GM19438 (cell line): ENCODE results near the gene NACC1.
"Not testable (repeated sequence)": the region's sequence is repeated elsewhere in the genome, so short reads cannot be mapped to it uniquely, and the experiment has no call there.

Source experiments
- ATAC-seq: cut with Tn5 transposase; IDR thresholded peaks from one replicate; pipeline ENCODE4 v1.9.1; 2021; ENCODE audit warnings: low read depth; ENCODE audit not compliant: unreplicated experiment

The NACC1 gene

DNA sequence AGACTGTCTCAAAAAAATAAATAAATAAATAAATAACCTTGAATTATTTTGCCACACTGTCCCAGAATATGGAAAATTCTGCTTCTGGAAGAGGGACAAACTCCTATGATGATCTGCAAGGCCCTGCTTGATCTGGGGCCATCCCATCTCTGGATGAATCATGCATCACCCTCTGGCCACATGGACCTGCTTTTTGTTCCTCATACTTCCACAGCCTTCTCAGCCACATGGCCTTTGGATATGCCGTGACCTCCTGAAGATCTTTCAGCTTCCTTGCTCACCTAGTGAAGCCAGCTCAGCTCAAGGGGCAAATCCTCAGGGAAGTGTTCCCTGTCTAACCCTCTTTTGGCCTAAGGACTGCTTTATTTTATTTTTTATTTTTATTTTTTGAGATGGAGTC, 42.5 kb downstream of the NACC1 start:
- ATAC-seq, result no peak

DNA sequence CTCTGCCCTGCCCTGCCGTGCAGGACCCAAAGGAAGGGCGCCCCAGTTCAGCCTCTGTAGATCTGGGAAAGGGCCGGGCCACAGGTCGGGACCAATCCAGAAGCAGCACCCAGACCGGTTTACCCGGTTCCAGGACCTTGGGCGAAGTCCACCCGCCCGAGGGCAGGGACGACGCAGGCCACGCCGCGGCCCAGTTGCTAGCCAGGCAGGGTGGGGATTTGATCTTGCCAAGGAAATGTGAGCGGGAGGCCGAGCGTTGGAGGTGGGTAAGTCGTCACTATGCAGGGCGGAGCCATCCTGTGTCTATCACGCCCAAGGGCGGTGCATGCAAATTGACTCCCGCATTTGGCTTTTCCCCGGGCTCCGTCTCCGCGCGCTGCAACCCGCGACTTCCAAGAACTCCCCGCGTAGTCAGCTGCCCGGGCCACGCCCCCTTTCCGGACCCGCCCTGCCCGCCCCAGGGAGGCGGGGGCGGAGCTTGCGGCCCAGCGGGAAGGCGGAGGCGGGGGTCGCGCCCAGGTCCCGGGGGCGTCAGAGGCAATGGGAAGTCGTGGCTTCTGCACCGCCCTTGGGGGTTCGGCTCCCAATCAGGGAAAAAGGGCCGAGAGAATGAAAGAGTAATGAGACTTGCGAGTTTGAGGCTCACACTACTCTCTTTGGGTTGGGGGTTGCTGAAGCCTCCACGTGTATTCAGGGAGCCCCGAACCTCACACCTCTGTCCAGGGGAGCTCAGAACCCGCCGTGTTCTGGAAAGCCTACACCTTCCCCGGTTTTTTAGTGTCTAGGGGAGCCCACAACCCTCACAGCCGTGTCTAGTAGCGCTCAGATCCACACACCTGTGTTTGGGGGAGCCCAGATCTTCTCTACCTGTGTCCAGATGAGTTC, 44.9 kb downstream of the NACC1 start:
- ATAC-seq, result peak; percentile 39

DNA sequence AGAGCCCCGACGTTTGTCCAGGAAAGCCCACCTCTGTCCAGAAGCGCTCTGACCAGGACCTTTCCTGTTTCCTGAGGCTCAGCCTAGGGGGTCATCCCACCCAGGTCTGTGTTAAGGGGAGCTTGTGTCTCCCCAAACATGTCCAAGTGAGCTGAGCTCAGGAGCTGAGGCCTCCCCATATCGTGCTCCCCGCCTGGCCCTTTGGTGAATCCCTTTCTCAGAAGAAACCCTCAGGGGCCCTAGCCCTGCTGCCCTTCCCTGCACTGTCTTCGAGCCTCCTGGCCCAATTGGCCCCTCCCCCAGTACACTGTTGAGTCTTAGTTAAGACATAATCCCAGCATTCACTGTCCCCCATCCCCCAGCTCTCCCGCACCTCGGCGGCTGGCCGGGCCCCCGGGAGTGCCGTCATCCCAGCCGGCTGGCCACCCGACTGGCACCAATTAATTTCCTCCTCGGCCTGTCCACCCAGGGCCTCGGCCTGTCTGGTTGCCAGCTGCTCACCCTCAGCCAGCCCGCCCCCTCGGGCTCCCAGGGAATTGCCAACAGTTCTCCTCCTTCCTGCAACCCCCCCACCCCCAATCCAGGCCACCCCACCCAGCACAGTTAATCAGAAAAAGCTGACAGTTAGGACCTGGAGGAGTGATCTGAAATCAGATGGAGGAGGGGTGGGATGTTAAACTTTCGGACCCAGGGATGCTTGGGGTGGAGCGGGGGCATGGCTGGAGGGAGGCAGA, 45.7 kb downstream of the NACC1 start:
- ATAC-seq, result no peak

DNA sequence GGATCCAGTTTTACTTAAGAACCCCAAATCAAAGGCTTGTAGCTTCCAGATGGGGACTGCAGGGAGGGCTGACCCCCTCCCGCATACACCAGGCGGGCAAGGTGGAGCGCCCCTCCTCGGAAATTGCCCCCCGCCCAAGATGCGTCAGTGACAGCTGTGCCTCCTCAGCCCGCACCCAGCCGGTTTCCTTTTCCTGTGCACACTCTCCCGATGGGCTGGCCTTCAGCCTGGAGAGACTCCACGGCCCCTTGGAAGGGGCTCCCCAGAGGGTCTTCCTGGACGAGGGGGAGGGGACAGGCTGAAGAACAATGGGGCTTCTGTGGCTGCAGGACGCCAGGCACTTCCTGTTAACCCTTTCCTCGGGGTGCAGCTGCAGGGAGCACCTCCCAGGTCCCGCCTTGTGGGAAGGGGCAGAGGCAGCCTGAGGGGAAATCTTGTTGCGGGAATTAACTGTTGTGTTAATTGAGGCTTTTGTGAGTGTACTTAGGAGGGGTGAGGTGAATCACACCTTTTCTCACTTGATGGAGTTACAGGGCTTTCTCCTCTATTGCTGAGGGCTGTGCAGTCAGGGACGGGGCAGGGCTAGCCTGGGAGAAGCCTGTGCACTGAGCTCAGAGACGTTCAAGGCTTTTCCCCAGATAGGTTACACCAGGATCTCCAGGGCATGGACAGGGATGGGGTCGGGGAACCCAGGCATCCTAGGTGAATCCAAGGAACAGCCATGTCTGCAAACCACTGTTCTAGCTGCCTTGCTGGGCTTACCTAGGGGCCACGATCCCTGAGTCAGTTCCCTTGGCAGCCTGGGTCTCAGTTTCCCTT, 46.5 kb downstream of the NACC1 start:
- ATAC-seq, result no peak

DNA sequence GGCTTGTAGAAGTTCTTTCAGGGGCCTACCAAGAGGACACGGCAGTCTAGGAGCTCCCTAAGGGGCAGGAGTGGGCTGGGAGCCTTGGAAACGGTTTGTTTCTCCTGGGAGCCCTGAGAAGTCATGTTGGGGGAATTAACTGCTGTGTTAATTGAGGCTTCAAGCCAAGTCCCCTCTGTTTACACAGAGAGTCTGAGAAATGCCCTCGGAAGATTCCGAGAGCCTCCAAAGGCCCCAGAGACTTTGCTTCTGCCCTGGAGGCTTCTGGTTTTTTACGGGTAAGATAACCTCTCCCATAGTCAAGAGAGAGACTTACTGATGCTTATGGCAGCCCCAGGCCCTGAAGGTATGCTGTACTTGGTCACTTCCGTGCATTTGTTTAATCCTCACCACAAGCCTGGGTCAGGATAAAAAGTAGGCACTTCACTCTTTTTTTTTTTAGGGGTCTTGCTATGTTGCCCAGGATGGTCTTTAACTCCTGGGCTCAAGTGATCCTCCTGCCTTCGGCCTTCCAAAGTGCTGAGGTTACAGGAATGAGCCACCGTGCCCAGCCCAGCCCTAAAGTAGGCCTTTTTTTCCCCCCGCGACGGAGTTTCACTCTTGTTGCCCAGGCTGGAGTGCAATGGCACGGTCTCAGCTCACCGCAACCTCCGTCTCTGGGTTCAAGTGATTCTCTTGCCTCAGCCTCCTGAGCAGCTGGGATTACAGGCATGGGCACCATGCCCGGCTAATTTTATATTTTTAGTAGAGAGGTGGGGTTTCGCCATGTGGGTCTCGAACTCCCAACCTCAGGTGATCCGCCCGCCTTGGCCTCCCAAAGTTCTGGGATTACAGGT, 47.3 kb downstream of the NACC1 start:
- ATAC-seq, result no peak

DNA sequence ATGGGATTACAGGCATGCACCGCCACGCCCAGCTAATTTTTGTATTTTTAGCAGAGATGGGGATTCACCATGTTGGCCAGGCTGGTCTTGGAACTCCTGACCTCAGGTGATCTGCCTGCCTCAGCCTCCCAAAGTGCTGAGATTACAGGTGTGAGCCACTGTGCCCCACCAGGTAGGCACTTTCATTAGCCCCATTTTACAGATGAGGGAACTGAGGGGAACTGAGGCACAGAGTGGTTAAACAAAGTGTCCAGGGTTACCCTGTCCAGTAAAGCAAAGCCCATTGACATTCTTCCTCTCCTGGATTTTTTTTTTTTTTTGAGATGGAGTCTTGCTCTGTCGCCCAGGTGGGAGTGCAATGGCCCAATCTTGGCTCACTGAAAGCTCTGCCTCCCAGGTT, 48.1 kb downstream of the NACC1 start:
- ATAC-seq, result not testable (repeated sequence)

DNA sequence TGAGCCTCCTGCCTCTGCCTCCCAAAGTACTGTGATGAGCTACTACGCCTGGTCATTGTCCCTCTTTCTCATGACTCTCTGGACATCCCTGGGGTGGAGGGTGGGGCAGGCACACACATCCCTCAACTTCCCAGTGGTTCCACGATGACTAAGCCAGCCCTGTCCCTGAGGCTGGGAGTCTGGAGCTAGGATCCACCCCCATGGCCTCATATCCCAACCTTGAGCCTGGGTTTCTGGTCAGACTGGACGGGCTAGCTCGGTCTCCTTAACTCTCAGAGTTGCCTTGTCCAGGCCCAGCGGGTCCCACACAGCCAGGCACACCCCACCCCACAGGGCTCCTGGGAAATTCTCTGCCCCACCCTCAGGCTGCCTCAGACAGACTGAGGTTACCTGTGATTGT, 51.7 kb downstream of the NACC1 start:
- no peak for ATAC-seq

DNA sequence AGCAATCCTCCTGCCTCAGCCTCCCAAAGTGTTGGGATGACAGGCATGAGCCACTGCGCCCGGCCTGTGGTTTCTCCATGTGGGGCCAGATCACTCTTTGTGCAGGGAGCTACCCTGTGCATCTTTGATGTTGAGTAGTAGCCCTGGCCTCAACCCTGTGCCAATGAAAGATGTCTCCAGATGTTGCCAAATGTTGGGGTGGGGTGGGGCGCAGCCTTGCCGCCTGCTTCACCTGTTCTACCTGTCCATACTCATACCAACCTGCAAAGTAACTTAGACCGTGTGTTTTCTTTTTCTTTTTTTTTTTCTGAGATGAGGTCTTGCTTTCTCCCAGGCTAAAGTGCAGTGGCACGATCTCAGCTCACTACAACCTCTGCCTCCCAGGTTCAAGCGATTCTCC, 53.1 kb downstream of the NACC1 start:
- ATAC-seq, result no peak

DNA sequence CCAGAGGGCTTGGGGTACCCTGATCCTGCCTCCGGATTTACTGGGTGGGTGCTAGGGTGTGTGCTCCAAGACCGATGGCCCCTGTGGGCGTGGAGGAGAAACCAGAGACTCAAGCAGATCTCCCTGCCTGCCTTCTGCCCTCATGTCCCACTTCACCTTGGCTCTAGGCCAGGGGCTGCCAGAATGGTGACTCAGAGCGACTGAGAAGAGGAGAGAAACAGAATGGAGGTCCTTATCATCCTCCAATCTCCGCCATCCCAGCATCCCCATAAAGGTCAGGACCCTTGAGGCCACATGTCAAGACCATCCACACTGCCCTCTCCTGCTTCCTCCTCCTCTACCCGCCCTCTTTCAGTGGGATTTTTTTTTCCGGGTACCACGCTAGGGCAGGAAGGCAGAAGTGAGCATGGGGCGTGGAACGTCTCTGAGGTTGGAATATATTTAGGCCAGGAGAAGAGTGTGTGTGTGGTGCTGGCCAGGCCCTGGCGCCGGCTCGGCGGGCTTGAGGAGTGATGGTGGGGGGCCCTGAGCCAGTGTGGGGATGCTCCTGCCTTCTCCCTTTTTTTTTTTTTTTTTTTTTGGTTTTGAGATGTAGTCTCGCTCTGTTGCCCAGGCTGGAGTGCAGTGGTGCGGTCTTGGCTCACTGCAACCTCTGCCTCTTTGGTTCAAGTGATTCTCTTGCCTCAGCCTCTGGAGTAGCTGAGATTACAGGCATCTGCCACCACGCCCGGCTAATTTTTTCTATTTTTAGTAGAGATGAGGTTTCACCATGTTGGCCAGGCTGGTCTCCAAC, 54.5 kb downstream of the NACC1 start:
- ATAC-seq, result no peak

DNA sequence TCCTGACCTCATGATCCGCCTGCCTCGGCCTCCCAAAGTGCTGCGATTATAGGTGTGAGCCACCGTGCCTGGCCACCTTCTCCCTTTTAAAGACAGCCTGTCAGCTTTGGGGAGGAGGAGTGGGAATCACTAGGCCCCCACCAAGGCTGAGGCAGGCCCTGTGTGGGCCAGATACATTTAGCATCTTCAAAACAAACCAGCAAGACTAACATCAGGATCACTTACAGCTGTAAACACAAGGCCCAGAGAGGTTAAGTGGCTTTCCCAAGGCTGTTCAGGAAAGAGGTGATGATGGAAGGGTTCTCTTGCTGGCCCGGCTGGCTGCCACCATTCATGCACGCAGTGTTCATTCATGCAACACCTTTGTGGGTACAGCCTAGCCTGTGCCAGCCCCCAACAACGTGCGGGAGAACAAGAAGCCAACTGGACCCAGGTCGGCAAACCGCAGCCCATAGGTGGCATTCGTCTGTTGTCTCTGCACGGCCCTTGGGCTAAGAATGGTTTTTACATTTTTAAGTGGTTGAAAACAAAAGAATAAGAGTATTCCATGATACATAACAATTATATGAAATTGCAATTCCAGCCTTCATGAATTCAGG, 55.2 kb downstream of the NACC1 start:
- ATAC-seq, result no peak

DNA sequence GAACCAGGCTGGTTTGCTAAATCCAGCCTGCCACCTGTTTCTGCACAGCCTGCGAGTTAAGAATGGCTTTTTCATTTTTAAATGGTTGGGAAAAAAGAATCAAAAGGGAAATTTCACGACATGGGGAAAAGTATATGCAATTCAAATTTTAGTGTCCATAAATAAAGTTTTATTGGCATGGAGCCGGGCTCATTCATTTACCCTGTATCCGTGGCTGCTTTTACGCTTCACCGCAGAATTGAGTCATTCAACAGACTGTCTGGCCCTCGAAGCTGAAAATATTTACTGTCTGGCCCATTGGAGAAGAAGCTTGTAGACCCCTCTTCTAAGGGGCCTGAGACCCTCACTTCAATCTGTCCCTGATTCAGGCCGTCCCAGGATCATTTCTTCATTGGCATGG, 58.3 kb downstream of the NACC1 start:
- ATAC-seq, result no peak

DNA sequence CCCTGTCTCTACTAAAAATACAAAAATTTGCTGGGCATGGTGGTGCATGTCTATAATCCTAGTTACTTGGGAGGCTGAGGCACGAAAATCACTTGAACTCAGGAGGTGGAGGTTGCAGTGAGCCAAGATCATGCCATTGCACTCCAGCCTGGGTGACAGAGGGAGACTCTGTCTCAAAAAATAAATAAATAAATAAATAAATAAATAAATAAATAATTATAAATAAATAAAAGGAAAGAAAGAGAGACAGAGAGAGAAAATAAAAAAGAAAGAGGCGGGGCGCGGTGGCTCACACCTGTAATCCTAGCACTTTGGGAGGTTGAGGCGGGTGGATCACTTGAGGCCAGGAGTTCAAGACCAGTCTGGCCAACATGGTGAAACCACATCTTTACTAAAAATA, 59.5 kb downstream of the NACC1 start:
- ATAC-seq, result not testable (repeated sequence)

DNA sequence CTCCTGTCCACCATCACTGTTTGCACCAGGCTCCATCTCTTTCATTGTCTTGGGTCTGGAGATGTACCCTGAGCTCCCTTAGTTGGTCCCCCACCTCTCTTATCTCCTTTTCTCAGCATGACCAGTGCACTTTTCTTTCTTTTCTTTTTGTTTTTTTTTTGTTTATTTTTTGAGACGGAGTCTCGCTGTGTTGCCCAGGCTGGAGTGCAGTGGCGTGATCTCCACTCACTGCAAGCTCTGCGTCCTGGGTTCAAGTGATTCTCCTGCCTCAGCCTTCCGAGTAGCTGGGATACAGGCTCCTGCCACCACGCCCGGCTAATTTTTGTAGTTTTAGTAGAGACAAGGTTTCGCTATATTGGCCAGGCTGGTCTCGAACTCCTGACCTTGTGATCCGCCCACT, 60.2 kb downstream of the NACC1 start:
- not testable (repeated sequence) for ATAC-seq

DNA sequence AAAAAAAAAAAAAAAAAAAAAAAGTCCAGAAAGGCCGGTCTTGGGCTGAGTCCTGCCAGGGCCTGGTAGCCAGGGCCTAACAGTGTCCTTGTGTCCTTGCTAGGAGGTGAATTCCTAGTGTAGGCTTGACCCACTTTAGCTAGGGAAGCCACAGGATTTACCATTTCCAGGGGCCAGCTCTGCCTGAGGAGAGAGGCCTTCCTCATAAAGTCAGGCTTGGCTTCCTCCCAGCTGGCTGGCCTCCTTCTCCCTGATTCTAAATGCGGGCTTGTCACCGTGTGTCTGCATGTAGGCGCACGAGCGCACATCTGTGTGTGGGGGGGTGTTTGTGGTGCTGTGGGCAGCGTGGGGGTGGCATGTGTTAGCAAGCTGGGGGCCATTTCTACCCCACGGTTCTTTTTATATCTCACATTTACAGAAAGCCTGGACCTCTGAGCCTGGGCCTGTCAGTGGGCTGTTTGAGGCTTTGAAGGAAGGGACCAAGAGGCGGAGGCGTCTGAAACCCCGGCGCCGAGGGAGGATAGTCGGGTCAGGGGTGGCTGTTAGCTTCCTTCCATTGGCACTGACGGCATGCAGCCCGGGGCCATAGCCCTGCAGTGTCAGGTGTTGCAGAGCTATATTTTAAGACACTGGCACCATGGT, 63.8 kb downstream of the NACC1 start:
- no peak for ATAC-seq

DNA sequence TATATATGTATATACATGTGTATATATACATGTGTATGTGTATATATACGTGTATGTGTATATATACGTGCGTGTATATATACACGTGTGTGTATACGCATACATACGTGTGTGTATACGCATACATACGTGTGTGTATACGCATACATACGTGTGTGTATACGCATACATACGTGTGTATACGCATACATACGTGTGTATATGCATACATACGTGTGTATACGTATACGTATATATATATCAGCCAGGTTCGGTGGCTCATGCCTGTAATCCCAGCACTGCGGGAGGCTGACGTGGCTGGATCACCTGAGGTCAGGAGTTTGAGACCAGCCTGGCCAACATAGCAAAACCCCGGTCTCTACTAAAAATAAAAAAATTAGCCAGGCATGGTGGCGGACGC, 66.9 kb downstream of the NACC1 start:
- ATAC-seq, result not testable (repeated sequence)

DNA sequence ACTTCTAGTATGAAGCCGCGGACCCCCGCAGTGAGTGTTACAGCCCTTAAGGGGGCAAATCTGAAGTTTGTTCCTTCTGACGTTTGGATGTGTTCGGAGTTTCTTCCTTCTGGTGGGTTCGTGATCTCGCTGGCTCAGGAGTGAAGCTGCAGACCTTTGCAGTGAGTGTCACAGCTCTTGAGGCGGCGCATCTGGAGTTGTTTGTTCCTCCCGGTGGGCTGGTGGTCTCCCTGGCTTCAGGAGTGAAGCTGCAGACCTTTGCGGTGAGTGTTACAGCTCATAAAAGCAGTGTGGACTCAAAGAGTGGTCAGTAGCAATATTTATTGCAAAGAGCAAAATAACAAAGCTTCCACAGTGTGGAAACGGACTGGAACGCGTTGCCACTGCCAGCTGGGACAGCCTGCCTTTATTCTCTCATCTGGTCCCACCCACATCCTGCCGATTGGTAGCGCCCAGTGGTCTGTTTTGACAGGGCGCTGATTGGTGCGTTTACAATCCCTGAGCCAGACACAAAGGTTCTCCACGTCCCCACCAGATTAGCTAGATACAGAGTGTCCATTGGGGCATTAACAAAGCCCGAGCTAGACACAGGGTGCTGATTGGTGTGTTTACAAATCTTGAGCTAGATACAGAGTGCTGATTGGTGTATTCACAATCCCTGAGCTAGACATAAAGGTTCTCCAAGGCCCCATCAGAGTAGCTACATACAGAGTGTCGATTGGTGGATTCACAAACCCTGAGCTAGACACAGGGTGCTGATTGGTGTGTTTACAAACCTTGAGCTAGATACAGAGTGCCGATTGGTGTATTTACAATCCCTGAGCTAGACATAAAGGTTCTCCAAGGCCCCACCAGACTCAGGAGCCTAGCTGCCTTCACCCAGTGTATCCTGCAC, 67.9 kb downstream of the NACC1 start:
- not testable (repeated sequence) for ATAC-seq

DNA sequence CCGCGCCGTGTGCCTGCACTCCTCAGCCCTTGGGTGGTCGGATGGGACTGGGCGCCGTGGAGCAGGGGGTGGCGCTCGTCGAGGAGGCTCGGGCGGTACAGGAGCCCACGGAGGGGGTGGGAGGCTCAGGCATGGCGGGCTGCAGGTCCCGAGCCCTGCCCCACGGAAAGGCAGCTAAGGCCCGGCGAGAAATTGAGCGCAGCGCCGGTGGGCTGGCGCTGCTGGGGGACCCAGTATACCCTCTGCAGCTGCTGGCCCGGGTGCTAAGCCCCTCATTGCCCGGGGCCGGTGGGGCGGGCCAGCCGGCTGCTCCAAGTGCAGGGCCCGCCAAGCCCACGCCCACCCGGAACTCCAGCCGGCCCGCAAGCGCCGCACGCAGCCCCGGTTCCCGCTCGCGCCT, 68.6 kb downstream of the NACC1 start:
- ATAC-seq, result not testable (repeated sequence)

DNA sequence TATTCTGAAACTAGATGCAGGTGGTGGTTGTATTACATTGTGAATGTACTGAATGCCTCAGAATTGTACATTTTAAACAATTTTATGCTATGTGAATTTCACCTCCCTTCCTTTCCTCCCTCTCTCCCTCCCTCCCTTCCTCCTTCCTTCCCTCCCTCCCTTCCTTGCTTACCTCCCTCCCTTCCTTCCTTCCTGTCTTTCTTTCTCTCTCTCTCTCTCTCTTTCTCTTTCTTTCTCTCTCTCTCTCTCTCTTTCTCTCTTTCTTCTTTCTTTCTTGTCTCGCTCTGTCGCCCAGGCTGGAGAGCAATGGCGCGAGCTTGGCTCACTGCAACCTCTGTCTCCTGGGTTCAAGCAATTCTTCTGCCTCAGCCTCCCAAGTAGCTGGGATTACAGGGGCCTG, 69.4 kb downstream of the NACC1 start:
- ATAC-seq, result no peak
